ENCODE measurements around the gene KLF11.
"Not testable (repeated sequence)": the region's sequence is repeated elsewhere in the genome, so short reads cannot be mapped to it uniquely, and the experiment has no call there.

KLF11 gene

DNA sequence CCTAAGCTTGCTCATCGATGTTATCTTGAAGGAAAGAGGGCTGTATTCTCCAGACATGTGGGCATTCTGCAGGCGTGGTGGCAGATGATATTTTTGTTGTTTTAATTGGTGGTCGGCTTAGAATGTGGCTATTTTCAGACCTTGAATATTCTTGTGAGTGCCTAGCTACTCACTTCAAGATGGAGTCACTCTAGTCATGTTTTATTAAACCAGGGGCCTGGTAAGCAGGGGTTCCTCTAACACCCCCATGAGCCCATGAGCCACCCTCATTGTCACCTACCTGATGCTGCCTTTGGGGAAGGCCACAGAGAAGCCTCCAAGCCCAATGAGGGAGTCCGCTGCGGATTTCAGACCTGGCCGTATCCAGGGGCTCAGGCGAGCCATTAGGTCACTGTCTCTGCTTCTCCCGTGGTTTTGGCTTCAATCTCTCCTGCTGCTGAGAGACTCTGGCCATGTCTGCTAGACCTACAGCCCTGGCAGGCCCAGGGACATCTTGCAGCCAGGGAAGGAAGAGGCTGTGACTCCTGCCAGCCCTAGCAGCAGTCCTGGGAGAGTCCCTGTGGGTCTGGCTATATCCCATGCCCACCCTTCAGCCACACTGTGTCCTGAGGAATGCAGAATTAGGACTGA lies 16.3 kb upstream of the KLF11 start:
- DNase-seq (ENCODE audit: low spot score), result no peak

DNA sequence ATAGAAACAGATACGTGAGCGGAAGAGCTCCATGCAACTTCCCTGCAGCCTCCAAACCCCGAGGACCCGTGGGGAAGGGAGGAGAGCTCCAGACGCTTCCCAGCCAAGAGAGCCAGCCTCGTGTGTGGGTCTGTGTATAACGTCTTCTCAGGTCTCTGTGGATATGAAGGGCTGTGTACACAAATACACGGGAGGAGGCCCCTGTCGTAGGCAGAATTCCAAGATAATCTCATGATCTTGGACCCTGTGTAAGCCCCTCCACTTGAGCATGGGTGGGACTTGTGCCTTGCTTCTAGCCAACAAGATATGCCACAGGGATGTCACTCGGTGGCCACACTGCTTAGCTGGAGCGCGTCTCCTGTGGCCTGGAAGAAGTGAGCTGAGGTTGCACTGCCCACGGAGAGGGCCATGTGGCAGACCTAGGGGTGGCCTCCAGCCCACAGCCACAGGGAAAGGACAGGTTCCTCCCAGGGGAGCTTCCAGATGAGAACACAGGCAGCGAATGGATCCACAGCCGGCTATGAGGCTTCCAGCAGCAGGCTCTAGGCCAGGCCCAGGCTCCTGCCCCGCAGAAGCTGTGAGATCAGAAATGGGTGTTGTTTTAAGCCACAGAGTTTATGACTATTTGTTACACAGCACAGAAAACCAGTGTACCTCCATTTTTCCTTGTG lies 15.6 kb upstream of the KLF11 start:
- no peak for DNase-seq (ENCODE audit: low spot score)

DNA sequence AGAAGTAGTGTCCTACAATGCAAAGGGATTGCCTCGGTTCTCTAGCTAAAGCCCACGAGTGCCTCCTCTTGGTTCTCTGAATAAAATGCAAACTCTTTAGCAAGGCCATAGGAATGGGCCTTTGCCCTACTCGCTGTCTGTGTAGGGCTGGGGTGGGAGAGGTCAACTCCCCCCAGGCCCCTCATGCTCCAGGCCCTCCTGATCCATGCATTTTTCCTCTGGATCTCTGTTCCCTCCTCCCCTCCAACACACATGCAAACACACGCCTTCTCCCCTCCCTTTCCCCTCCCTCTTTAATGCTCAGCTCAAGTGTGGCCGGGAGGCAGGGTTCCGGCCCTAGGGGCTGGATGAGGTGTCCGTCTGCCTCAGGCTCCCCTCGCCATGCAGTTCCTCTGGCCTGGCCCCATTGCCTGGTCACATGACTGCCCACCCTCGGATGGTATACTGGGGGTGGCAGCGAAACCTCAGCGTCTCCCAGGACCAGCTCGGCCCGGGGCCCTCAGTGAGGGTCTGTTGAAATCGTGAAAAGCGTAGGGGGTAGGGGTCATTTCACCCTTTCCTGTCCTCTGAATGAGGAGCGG lies 14.9 kb upstream of the KLF11 start:
- no peak for DNase-seq (ENCODE audit: low spot score)

DNA sequence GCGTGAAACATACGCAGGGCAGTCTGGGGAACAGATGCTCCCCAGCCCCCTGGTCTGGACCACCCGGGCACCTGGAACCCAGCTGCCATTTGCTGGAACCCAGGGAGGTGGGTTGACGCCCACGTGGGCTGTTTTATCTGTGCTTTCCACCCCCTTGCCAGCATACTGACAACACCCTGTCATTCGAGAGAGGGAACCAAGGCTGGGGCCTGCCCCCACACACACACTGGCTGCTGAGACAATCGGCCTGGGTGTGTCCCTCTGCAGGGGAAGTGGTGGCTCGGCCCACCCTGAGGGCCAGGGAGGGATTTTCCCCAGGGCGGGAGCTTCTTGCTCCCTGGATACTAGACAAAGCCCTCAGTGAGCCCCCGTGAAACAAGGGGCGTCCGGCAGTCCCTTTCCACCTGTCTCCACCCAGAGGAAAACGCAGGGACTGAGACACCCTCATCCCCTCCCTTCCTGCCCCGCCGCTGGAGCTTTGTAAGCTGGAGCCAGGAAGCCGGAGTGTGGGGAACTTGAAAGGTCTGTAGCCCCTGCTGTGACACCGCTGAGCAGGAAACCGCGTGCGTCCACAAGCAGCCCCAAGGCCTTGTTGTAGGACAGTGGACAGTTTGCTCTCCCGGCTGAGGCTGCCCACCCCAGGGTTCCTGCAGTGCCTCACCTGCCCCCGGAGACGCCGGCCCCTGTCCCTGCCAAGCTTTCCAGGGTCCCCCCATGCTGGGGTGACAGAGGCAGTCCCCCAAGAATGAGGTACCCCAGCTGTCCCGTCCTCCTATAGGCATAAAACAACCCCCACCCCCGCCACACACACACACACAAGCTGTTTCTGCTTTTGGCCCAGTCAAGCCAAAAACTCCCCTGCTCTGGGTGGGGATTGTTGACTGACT lies 14.1 kb upstream of the KLF11 start:
- no peak for DNase-seq (ENCODE audit: low spot score)

DNA sequence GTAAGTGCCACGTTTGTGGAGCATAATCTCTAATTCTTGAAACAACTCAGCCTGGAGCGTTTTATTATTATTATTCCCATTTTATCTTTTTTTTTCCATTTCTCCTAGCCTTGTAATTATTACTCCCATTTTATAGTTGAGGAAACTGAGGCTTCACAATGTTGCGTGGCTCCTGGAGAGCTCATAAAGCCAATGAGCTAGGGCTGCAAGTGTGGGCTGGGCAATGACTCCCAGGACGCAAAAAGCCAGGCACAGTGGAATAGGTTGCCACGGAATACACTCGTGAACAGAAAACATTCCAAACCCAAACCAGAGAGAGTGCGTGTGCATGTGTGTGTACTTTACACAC lies 13.5 kb upstream of the KLF11 start:
- DNase-seq (ENCODE audit: low spot score), result no peak

DNA sequence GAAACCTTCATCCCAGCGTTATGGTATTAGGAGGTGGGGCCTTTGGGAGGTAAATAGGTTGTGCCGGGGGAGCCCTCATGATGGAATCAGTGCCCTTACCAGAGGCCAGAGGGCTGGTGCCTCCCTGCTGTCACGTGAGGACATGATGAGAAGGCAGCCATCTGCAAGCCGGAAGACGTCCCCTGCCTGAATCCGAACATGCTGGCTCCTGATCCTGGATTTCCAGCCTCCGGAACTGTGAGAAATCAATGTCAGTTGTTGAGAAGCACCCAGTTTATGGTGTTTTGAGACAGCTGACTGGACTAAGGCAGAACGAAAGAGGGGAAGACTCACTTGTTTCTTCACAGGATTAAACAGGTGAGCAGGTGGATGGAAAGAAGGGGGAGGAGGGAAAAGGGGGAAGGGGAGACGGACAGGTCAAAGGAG lies 13.0 kb upstream of the KLF11 start:
- DNase-seq (ENCODE audit: low spot score), result no peak

DNA sequence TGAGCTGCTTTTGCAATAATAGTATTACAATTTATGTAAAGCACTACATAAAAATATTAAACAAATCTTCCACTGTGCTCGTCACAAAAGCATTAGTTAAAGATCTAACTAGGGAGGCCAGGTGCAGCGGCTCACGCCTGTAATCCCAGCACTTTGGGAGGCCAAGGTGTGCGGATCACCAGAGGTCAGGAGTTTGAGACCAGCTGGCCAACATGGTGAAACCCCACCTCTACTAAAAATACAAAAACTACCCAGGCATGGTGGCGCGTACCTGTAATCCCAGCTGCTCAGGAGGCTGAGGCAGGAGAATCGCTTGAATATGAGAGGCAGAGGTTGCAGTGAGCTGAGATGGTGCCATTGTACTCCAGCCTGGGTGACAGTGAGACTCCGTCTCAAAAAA lies 12.6 kb upstream of the KLF11 start:
- not testable (repeated sequence) for DNase-seq (ENCODE audit: low spot score)

DNA sequence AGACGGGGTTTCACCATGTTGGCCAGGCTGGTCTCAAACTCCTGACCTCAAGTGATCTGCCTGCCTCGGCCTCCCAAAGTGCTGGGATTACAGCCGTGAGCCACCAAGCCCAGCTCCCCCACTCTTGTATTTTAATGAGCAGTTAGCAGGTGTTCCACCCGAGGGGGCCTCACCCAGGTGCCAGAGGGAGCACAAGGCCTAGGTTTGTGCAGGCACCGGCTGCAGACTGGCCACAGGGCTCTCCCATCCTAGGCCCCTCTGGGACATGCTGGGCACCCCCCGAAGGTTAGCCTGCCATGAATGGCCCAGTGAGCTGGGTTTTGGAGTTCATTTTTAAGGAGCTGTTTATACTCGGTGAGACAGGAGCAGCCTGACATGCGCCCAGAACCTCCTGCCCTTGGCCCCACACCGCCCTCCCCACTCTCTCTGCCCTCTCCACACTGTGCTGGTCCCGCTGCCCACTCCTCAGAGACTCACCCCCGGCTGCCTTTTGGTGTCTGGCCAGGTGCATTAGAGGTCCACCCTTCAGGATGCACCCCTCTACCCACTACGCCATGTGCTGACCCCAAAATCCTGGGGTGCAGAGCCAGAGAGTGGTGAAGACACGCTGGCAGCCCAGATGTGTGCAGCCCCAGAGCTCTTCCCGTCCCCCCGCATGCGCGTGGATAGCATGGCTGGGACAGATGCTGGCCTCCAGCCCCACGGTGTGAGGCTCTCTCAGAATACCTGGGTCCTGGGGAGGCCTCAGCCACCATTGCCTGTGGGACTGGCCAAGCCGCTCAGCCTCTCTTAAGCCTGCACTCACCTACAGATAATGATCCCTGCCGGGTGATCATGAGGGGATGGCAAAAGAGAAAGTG lies 11.2 kb upstream of the KLF11 start:
- DNase-seq (ENCODE audit: low spot score), result no peak

DNA sequence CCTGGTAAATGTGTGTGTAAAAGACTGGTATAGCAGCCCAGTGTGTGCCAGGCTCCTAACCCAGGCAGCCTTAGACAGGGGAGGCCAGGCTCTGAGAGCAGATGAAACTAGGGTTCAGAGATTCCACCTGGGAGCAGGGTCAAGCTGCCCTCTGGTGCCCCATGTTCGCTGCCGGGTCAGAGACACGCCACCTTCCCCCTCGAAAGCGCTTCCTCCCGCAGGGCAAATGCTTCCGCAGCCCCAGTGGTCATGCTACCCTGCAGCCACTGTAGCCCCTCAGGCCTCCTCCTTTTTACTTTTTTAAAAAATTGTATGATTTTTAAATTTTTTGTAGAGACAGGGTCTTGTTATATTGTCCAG lies 10.6 kb upstream of the KLF11 start:
- DNase-seq (ENCODE audit: low spot score), result no peak

DNA sequence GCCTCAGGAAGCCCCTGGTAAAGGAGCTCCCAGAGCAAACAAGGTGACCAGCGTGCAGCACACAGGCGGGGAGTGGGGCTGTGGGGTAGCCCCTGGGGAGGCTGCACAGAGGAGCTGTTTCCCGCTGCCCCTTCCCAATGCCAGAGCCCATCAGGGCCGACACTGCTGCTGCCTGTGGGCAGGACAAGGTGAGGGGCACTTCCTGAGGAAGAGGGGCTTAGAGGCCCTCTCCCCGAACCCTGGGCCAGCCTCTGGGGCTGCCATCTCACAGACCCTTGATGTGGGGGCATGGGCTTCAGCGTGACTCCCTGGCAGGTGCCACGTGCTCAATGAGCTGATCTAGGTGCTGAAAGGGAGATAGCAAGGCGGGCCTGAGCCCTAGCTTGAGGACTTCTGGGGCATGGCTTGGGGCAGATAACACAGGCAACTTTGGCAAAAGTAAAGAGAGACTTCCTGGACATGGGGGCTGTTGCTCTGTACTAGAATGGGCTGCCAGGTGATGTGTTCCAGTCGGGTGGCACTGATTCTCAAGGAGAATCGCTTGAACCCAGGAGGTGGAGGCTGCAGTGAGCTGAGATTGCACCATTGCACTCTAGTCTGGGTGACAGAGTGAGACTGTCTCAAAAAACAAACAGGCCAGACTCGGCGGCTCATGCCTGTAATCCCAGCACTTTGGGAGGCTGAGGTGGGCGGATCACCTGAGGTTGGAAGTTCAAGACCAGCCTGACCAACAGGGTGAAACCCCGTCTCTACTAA lies 9.9 kb upstream of the KLF11 start:
- no peak for DNase-seq (ENCODE audit: low spot score)

DNA sequence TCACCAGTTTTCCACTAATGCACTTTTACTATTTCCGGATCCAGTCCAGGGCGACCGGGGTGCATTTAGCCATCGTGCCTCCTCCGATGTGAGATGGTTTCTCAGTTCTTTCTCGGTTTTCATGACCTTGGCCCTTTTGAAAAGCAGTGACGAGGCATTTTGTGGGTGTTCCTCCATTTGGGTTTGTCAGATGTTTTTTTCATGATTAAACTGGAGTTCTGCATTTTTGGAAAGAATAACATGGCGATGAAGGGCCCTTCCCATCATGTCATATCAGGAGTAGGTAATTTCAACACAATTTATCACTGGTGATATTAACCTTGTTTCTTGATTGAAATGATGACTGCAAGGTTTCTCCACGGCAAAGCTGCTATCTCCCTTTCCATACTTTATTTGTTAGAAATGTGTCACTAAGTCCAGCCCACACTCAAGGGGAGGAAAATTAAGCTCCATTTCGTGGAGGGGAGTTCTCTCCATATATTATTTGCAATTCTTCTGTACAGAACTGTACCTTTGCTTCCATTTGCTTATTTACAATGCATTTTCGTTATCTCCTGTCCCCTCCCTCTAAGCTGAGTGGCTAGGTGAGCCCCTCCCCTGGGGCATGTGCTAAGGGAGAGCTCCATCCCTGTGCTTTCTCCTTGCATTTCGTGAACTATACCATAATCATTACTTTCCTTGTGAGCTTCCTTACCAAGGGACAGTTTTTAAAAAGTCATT lies 8.9 kb upstream of the KLF11 start:
- no peak for DNase-seq (ENCODE audit: low spot score)

DNA sequence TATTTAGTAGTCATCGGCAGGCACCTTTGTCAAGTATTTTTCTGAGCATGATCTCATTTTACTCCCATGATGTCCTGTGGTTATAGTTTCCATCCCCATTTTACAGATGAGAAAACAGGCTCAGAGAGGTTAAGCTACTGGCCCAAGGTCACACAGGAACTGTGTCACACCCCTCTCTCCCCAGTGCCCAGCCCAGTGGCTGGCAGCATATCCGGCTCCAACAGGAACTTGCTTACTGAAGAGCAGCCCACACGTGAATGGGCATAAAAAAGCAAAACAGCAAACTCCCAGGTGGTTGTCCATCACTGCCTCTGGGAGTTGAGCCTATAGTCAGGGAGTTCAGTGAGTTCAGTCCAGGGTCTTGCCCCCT lies 8.3 kb upstream of the KLF11 start:
- no peak for DNase-seq (ENCODE audit: low spot score)

DNA sequence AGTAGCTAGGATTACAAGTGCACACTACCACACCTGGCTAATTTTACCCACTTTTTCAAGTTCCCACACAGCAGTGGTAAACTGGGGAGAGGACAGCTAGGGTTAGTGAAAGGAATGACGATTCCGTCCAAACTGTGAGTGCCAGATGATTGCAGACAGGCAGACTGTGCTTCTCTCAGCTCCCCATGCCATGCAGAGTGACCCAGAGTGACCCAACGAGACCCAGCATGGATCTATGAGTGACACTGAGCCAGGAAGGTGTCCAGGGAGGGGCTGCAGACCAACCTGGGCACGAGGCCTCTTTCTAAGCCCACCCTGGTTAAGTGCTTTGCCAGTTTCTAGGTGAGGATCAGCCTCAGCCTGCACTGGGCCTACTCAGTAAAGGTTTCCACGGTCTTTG lies 7.7 kb upstream of the KLF11 start:
- DNase-seq (ENCODE audit: low spot score), result no peak

DNA sequence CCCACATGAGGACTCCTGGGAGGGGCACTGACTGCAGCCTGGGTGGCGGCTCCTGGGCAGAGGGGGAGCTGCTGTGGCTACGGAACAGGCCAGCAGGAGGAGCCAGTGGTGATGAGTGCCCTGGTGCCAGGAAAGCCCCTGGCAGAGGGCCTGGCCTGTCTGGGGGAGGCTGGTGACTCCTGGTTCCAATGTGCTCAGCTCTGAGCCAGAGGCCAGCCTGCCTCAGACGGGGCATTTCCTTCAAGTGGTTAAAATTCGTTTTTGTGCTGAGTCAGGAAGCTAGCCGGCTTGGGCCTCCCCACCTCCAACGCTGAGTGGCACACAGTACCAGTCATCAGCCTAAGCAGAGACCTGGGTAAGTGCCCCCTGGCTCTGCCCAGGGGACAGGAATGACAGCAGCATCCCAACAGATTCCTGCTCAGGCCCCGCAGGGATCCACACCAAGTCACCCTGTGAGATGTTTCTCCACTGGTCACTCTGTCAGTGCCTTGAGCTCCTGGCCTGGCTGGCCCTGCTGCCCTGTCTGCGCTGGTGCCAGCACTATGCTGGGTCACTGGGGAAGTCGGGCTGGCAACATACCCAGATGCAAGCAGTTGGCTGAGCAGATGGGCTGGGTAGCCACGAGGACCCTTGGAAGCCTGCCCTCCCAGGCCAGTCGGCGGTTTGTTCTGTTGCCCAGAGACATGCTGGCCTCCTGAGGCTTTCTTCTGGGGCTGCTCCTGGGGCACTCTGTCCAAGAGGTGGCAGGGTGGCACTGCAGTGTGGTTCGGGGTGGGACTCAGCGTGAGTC lies 7.1 kb upstream of the KLF11 start:
- DNase-seq (ENCODE audit: low spot score), result peak; percentile 93

DNA sequence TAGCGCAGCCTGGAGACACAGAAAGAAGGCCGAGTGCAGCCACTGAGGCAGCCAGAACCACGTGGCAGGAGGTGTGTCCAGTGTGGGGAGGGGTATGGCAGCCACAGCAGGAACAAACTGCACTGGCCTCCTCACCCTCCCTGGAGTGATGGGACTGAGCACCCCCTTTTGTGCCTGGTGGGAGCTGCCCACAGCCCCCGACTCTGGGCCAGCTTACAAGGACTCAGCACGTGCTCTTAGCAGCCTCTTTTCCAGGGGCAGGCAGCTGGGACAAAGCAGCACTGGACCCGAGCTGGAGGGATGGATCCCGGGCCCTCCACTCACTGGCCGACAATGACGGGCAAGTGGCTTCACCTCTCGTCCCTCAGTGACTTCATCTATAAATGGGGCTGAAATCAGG lies 5.2 kb upstream of the KLF11 start:
- DNase-seq (ENCODE audit: low spot score), result no peak

DNA sequence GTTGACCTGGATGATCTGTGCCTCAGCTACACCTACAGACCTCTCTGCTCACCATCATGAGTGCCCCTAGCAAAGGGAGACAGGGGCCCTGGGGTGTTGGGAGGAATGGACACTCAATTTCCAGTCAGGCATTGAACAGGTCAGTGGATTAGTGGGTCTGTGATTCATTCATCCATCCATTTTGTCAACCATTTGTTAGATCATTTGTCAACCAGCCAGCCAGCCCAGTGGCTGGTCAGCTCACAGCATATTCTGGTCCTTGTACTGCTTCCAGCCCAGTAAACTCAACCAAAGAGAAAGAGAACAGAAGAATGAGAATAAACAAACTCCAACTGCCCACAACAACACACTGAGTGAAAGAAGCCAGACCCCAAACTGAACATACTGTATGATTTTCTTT lies 4.6 kb upstream of the KLF11 start:
- DNase-seq (ENCODE audit: low spot score), result no peak

DNA sequence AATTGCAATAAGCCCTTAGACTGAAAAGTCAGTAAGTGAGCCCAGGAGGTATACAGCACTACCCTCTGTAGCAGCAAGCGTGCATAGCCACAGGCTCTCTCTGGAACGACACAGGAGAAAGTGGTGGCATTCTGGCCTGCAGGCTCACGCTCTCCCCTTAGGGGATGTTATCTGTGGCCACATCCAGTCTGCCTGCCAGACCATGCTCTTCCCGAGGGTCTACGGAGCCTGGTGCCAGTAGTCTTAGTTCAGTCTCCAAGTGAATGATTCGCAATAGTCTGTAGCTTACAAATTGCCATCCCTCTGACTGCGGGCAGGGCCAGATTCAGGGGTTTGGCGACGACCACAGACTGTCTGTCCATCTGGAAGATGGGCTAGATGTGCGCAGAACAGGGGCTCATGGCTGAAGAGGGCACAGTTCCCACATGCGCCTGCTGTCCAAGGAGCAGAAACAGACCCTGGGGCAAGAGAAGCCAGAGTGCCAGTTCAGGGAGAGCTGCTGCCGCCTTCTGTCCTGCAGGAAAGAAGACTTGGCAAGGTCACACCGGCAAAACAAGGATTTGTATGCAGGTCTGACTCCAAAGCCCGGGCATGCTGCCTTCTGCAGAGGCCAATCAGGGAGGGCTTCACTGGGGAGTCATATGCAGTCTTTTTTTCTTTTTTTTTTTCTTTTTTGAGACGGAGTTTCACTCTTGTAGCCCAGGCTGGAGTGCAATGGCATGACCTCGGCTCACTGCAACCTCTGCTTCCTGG lies 3.5 kb upstream of the KLF11 start:
- peak; percentile 95 for DNase-seq (ENCODE audit: low spot score)

DNA sequence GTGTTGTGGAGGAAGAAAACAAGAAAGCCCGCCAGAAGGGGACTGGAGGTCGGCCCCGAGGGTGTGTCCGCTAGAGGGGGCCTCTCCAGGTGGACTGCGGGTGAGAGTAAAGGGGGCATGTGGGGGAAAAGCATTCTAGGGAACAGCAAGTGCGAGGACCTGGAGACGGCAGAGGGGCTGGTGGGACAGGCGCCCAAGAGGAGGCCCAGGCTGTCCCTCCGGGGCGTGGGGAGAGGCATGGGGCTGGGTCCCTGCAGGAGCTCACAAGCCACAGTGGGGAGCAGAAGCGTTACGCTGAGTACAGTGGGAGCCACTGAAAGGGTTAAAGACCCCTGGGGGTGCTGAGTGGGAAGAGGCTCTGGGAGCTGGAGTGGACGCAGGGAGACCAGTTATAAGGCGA lies 1.6 kb upstream of the KLF11 start:
- DNase-seq (ENCODE audit: low spot score), result no peak
